H1 (cell line): Measurements from ENCODE around the gene ACOT6. TPM values are rescaled to one million over a fixed set of nuclear protein-coding genes. Genes with fewer than 3 reads are reported as not detected.

Experiments used
- CTCF ChIA-PET: fragments of 300-600 bp; sonication (Branson Sonifier 250); formaldehyde crosslinking; loops from one replicate; lab custom pipeline; 2021; ENCODE audit not compliant: partially characterized antibody; lab: Charles Lee
- POLR2A ChIA-PET: fragments of 300-600 bp; sonication (Branson Sonifier 250); formaldehyde crosslinking; loops from one replicate; lab custom pipeline; 2021; ENCODE audit warnings: inconsistent platforms; ENCODE audit not compliant: partially characterized antibody; lab: Charles Lee
- DNase-seq, 2 experiments: peaks; one replicate each; pipeline versions ENCODE4 v3.0.0 to v3.0.0-alpha.2; 2010 to 2022; ENCODE audit warnings: low spot score in 2 of 2, low read depth in 1 of 2, mixed read lengths in 1 of 2
- FAIRE-seq: peaks from 2 replicates; lab custom pipeline; 2011; peaks lifted over from hg19 to GRCh38; lab: Jason Lieb, UNC
- H2AFZ ChIP-seq: 2 replicates; pipeline ENCODE4 v1.8.1; 2012; ENCODE audit warnings: low read length, inconsistent platforms
- H2AK5ac ChIP-seq: 2 replicates; pipeline ENCODE4 v1.6.1; 2013; ENCODE audit warnings: low read depth, low read length
- H2BK120ac ChIP-seq: replicated peaks from 2 replicates; pipeline ENCODE3; 2013; ENCODE audit warnings: low read depth, low read length, inconsistent platforms
- H2BK12ac ChIP-seq: 2 replicates; pipeline ENCODE4 v1.6.1; 2013; ENCODE audit warnings: low read depth, low read length
- H2BK15ac ChIP-seq: 2 replicates; pipeline ENCODE4 v1.6.1; 2013; ENCODE audit warnings: low read length
- H2BK20ac ChIP-seq: 2 replicates; pipeline ENCODE4 v1.6.1; 2013; ENCODE audit warnings: low read length
- H2BK5ac ChIP-seq: 2 replicates; pipeline ENCODE4 v1.6.1; 2013; ENCODE audit warnings: low read depth, low read length
- H3K14ac ChIP-seq: 2 replicates; pipeline ENCODE4 v1.6.1; 2013; ENCODE audit warnings: inconsistent platforms; ENCODE audit not compliant: insufficient read length
- H3K18ac ChIP-seq: 2 replicates; pipeline ENCODE4 v1.6.1; 2013; ENCODE audit warnings: low read length; ENCODE audit errors: extremely low read depth
- H3K23ac ChIP-seq: 2 replicates; pipeline ENCODE4 v1.6.1; 2013; ENCODE audit warnings: inconsistent platforms; ENCODE audit not compliant: insufficient read length
- H3K23me2 ChIP-seq: 2 replicates; pipeline ENCODE4 v1.6.1; 2013; ENCODE audit warnings: low read depth, low read length
- H3K27ac ChIP-seq: 2 replicates; pipeline ENCODE4 v1.6.1; 2011; ENCODE audit warnings: low read depth, low read length, inconsistent platforms
- H3K27me3 ChIP-seq, 4 experiments: replicated peaks in 1 of 4; 1 replicate in 1 of 4; 2 replicates in 3 of 4; pipeline versions ENCODE4 v1.6.1 to v1.8.1; 2011 to 2013; ENCODE audit warnings: low read length in 3 of 4, mild to moderate bottlenecking in 3 of 4, inconsistent platforms in 2 of 4, mixed read lengths in 2 of 4, moderate library complexity in 1 of 4; ENCODE audit not compliant: control insufficient read depth in 3 of 4, insufficient read depth in 3 of 4; ENCODE audit errors: extremely low read depth in 1 of 4
- H3K36me3 ChIP-seq, 4 experiments: 2 replicates each; pipeline versions ENCODE4 v1.6.1 to v1.8.1; 2011 to 2013; ENCODE audit warnings: mild to moderate bottlenecking in 4 of 4, low read length in 3 of 4, moderate library complexity in 2 of 4, control low read depth in 1 of 4, inconsistent platforms in 1 of 4; ENCODE audit not compliant: insufficient read depth in 4 of 4, control insufficient read depth in 2 of 4
- H3K4ac ChIP-seq: replicated peaks from 2 replicates; pipeline ENCODE3; 2013; ENCODE audit warnings: low read length, low read depth, mixed read lengths, inconsistent platforms; ENCODE audit not compliant: insufficient read length
- H3K4me1 ChIP-seq, 4 experiments: replicated peaks in 1 of 4; 1 replicate in 1 of 4; 2 replicates in 3 of 4; pipeline versions ENCODE4 v1.6.1 to v1.8.1; 2011 to 2013; ENCODE audit warnings: low read length in 3 of 4, inconsistent platforms in 2 of 4, mixed read lengths in 1 of 4; ENCODE audit not compliant: insufficient read depth in 4 of 4, control insufficient read depth in 3 of 4
- H3K4me2 ChIP-seq, 2 experiments: 2 replicates each; pipeline versions ENCODE4 v1.6.1 to v1.8.1; 2011 to 2013; ENCODE audit warnings: low read depth in 2 of 2, low read length in 2 of 2, control low read depth in 1 of 2, inconsistent platforms in 1 of 2, mild to moderate bottlenecking in 1 of 2; ENCODE audit not compliant: insufficient read depth in 1 of 2
- H3K4me3 ChIP-seq, 4 experiments: fragments of 200-600, 300-600 bp in 1 of 4; sonication (generic), shearing (Covaris generic), sonication (Bioruptor Twin) in 1 of 4; 2 replicates each; pipeline versions ENCODE4 v1.5.1 to v1.8.1; 2011 to 2016; ENCODE audit warnings: low read length in 4 of 4, low read depth in 3 of 4, control low read depth in 2 of 4, inconsistent platforms in 2 of 4, mild to moderate bottlenecking in 2 of 4, mixed read lengths in 1 of 4, moderate library complexity in 1 of 4; ENCODE audit not compliant: insufficient read depth in 2 of 4; ENCODE audit errors: extremely low read depth in 1 of 4
- H3K56ac ChIP-seq: replicated peaks from 2 replicates; pipeline ENCODE3; 2013; ENCODE audit warnings: low read depth, mild to moderate bottlenecking, mixed read lengths, low read length, inconsistent platforms; ENCODE audit not compliant: insufficient read length
- H3K79me1 ChIP-seq: 2 replicates; pipeline ENCODE4 v1.6.1; 2013; ENCODE audit warnings: low read depth, low read length, control low read depth
- H3K79me2 ChIP-seq, 2 experiments: 2 replicates each; pipeline versions ENCODE4 v1.6.1 to v1.8.1; 2012 to 2013; ENCODE audit warnings: low read length in 2 of 2, mild to moderate bottlenecking in 2 of 2, inconsistent platforms in 1 of 2; ENCODE audit not compliant: insufficient read depth in 2 of 2, control insufficient read depth in 1 of 2
- H3K9ac ChIP-seq, 4 experiments: replicated peaks in 1 of 4; 1 replicate in 1 of 4; 2 replicates in 3 of 4; pipeline versions ENCODE4 v1.6.1 to v1.8.1; 2011 to 2013; ENCODE audit warnings: low read depth in 3 of 4, low read length in 3 of 4, control low read depth in 2 of 4, mild to moderate bottlenecking in 2 of 4, moderate library complexity in 2 of 4, inconsistent platforms in 1 of 4; ENCODE audit errors: extremely low read depth in 1 of 4
- H3K9me3 ChIP-seq, 2 experiments: 2 replicates each; pipeline versions ENCODE4 v1.6.1 to v1.8.1; 2012 to 2013; ENCODE audit warnings: mild to moderate bottlenecking in 2 of 2, moderate library complexity in 2 of 2, control low read depth in 1 of 2, inconsistent platforms in 1 of 2, low read depth in 1 of 2, low read length in 1 of 2, mixed read lengths in 1 of 2; ENCODE audit not compliant: insufficient read depth in 2 of 2
- H4K20me1 ChIP-seq, 2 experiments: replicated peaks in 1 of 2; 2 replicates each; pipeline versions ENCODE3 to v1.8.1; 2011 to 2013; ENCODE audit warnings: inconsistent platforms in 2 of 2, low read length in 2 of 2, mild to moderate bottlenecking in 1 of 2; ENCODE audit not compliant: insufficient read depth in 2 of 2, control insufficient read depth in 1 of 2
- H4K5ac ChIP-seq: 2 replicates; pipeline ENCODE4 v1.6.1; 2013; ENCODE audit warnings: low read length, low read depth, mixed read lengths, inconsistent platforms; ENCODE audit not compliant: insufficient read length
- H4K8ac ChIP-seq: 2 replicates; pipeline ENCODE4 v1.8.0; 2013; ENCODE audit warnings: mild to moderate bottlenecking, moderate library complexity, low read length, inconsistent platforms; ENCODE audit not compliant: insufficient read depth; ENCODE audit errors: extremely low read depth
- H4K91ac ChIP-seq: replicated peaks from 2 replicates; pipeline ENCODE3; 2013; ENCODE audit warnings: low read length, mixed read lengths, inconsistent platforms; ENCODE audit not compliant: insufficient read length
- ASH2L ChIP-seq: fragments of 200-600, 300-600 bp; sonication (generic); IDR thresholded peaks from one replicate; pipeline ENCODE4 v1.7.1; 2017; ENCODE audit warnings: low read length
- BCL11A ChIP-seq, 2 experiments: IDR thresholded peaks; one replicate each; pipeline ENCODE4 v1.6.1; 2011; ENCODE audit warnings: low read depth in 2 of 2, low read length in 2 of 2, mild to moderate bottlenecking in 2 of 2
- CBX5 ChIP-seq: fragments of 300-800, 300-1000 bp; sonication (generic); IDR thresholded peaks from 2 replicates; pipeline ENCODE4 v1.7.1; 2016; ENCODE audit warnings: antibody characterized with exemption, low read length, low read depth
- CBX8 ChIP-seq: fragments of 300-800, 300-1000 bp; sonication (generic); IDR thresholded peaks from 2 replicates; pipeline ENCODE4 v1.7.1; 2016; ENCODE audit warnings: low read depth, low read length, borderline replicate concordance
- CHD2 ChIP-seq: IDR thresholded peaks from 2 replicates; pipeline ENCODE4 v1.6.1; 2012; ENCODE audit warnings: low read length, improper control_type of control experiment
- CREB1 ChIP-seq: IDR thresholded peaks from 2 replicates; pipeline ENCODE4 v1.6.1; 2012; ENCODE audit warnings: inconsistent platforms
- GABPA ChIP-seq: IDR thresholded peaks from 2 replicates; pipeline ENCODE4 v1.6.1; 2011; ENCODE audit warnings: mild to moderate bottlenecking, low read length, moderate library complexity, borderline replicate concordance; ENCODE audit not compliant: insufficient read depth
- NANOG ChIP-seq: IDR thresholded peaks from 2 replicates; pipeline ENCODE4 v1.6.1; 2011; ENCODE audit warnings: low read length, low read depth, mild to moderate bottlenecking, inconsistent platforms; ENCODE audit not compliant: insufficient read depth, poor library complexity, severe bottlenecking
- RXRA ChIP-seq: IDR thresholded peaks from 2 replicates; pipeline ENCODE4 v1.6.1; 2011; ENCODE audit warnings: low read depth, mild to moderate bottlenecking, low read length, moderate library complexity; ENCODE audit not compliant: insufficient read depth
- SIRT6 ChIP-seq: IDR thresholded peaks from one replicate; pipeline ENCODE4 v1.7.1; 2012; ENCODE audit warnings: low read length, inconsistent platforms
- SUZ12 ChIP-seq: fragments of 200-600 bp; sonication (generic); IDR thresholded peaks from 2 replicates; pipeline ENCODE4 v1.6.1; 2012; ENCODE audit warnings: mild to moderate bottlenecking, inconsistent platforms, low read length, moderate library complexity, mixed read lengths
- TAF1 ChIP-seq: IDR thresholded peaks from 2 replicates; pipeline ENCODE4 v1.6.1; 2011; ENCODE audit warnings: mild to moderate bottlenecking, low read depth, low read length
- TCF12 ChIP-seq: IDR thresholded peaks from 2 replicates; pipeline ENCODE4 v1.6.1; 2011; ENCODE audit warnings: low read depth, mild to moderate bottlenecking, low read length
- whole genome bisulfite sequencing, 2 experiments: shearing (Covaris generic) in 1 of 2; methylation state at CpG; one replicate each; pipeline versions ENCODE4 v1.1.6 to v1.1.7; 2013 to 2015; ENCODE audit warnings: low lambda C conversion rate in 2 of 2, mixed read lengths in 2 of 2, inconsistent platforms in 1 of 2, low coverage in 1 of 2, missing lambda C conversion rate in 1 of 2; ENCODE audit not compliant: insufficient replicate concordance in 2 of 2, insufficient coverage in 1 of 2, insufficient read length in 1 of 2; ENCODE audit errors: extremely low coverage in 1 of 2, missing lambda C conversion rate in 1 of 2; 5-methylcytosine and 5-hydroxymethylcytosine counted together
- polyA plus RNA-seq, 7 experiments: library from polyadenylated mRNA; depleted of rRNA in 3 of 7; stranded (reverse) in 5 of 7; unstranded in 2 of 7; fragments of >200 nt in 5 of 7; fragments of 200-250 nt in 2 of 7; gene quantifications; 1 replicate in 5 of 7; 2 replicates in 1 of 7; 4 replicates in 1 of 7; pipeline versions ENCODE4 v1.2.1 to v1.2.3, GENCODE V29; 2011 to 2013; ENCODE audit warnings: missing spikeins in 2 of 7, mixed read lengths in 2 of 7
- total RNA-seq: library from RNA; stranded (reverse); fragmentation: NEBNext Ultra II Directional; extraction: Animal tissue kit (Norgen Biotek cat#: 25700); gene quantifications from 2 replicates; pipeline ENCODE4 v1.2.1, GENCODE V29; 2021
- TF ChIP-seq, protein P1 (sequence below): IDR thresholded peaks from 2 replicates; pipeline ENCODE4 v1.6.1; 2012; ENCODE audit warnings: inconsistent platforms

ACOT6 gene
- total and polyA plus RNA-seq, 2 of the 8 experiments (the other 6 are each of a cell fraction or from before 2014, with no cell fraction given) = not detected

DNA sequence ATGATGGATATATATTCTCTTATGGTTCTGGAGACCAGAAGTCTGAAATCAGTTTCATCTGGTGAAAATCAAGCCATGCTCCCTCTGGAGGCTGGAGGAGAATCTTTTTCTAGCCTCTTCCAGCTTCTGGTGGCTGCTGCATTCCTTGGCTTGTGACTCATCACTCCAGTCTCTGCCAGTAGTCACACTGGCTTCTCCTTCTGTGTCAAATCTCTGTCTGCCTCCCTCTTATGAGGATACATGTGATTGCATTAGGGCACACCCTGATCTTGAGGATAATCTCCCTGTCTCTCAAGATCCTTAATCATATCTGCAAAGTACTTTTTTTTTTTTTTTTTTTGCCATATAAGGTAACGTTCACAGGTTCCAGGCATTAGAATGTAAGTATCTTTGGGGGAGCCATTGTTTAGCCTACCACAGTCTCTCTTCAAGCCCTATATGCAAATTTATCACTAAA is 50.2 kb downstream of the ACOT6 start:
- no peak overlapping the region for H3K4me2 ChIP-seq
- DNase-seq = peak in 1 of 2 experiments; percentile 39
- no peaks in the 10 kb centered on the region for H4K20me1 ChIP-seq
- TF ChIP-seq TAF1 = 0 out of 2 replicates have a peak, but pooled peaks have one; percentile 15
- no peak for TF ChIP-seq ASH2L
- no peak for TF ChIP-seq TCF12
- TF ChIP-seq RXRA = no peak
- TF ChIP-seq CBX8 = no peak
- TF ChIP-seq SIRT6 = no peak
- TF ChIP-seq NANOG = no peak
- TF ChIP-seq, protein P1, sequence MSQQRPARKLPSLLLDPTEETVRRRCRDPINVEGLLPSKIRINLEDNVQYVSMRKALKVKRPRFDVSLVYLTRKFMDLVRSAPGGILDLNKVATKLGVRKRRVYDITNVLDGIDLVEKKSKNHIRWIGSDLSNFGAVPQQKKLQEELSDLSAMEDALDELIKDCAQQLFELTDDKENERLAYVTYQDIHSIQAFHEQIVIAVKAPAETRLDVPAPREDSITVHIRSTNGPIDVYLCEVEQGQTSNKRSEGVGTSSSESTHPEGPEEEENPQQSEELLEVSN = no peak
- no peak for TF ChIP-seq CHD2
- TF ChIP-seq GABPA = no peak
- no peak for TF ChIP-seq BCL11A (IDR thresholded peaks at IDR 0.05; ENCODE audit: low read depth in 2 of 2, low read length in 2 of 2)
- no peak for TF ChIP-seq SUZ12
- 0 out of 2 replicates have a peak, but pooled peaks have one; percentile 7 for TF ChIP-seq CREB1
- no peak for TF ChIP-seq CBX5

More for the DNA sequence above, 50.2 kb downstream of the ACOT6 start:
- no peak overlapping the region for H3K4ac ChIP-seq
- no peak overlapping the region for H3K14ac ChIP-seq
- H3K23me2 ChIP-seq = no peaks in the 10 kb centered on the region
- H3K36me3 ChIP-seq = no peaks in the 10 kb centered on the region; a peak in 1 of 8 replicates
- H2BK5ac ChIP-seq = no peak overlapping the region
- no peak overlapping the region for H4K5ac ChIP-seq
- no peak overlapping the region for H2AFZ ChIP-seq
- no peak overlapping the region for H4K91ac ChIP-seq
- H3K27me3 ChIP-seq = no peaks in the 10 kb centered on the region
- H3K79me1 ChIP-seq = no peaks in the 10 kb centered on the region
- H2AK5ac ChIP-seq = no peak overlapping the region
- no peak overlapping the region for H4K8ac ChIP-seq
- no peaks in the 10 kb centered on the region for H3K79me2 ChIP-seq
- no peak overlapping the region for H3K9ac ChIP-seq
- no peak overlapping the region for H2BK120ac ChIP-seq
- POLR2A ChIA-PET = interaction anchor here (0.8 to 1.2 kb wide), 2 partner anchors 12 to 158 kb away, joined by 3 read pairs; no protein-coding TSS in a partner anchor
- no peak overlapping the region for H3K56ac ChIP-seq
- no peak overlapping the region for H2BK12ac ChIP-seq
- no peaks in the 10 kb centered on the region for H3K9me3 ChIP-seq
- 89% methylated on average over 1 of the region's 1 CpG; no CpG with 5 or more reads in 1 of the 2 experiments for WGBS, 2 experiments
- 0 out of 2 replicates have a peak overlapping the region, but pooled peaks have one; percentile 3 for H3K27ac ChIP-seq
- H2BK15ac ChIP-seq = no peak overlapping the region
- H2BK20ac ChIP-seq = no peak overlapping the region
- peak; percentile 50 for FAIRE-seq
- no peak overlapping the region for H3K23ac ChIP-seq
- CTCF ChIA-PET = interaction anchor here (0.9 to 1.5 kb wide), 9 partner anchors 9 to 66 kb away, joined by 3 to 6 read pairs (median 3); no protein-coding TSS in a partner anchor
- no peaks in the 10 kb centered on the region for H3K4me1 ChIP-seq
- no peak overlapping the region for H3K4me3 ChIP-seq
- H3K18ac ChIP-seq = no peak overlapping the region
